Measurements from ENCODE around the gene CSAD. TPM values are rescaled to one million over a fixed set of nuclear protein-coding genes. Genes with fewer than 3 reads are reported as not detected.

CSAD gene
- total and polyA plus RNA-seq, 2 experiments from 2014 or later, result 8.6 to 14.2 TPM

DNA sequence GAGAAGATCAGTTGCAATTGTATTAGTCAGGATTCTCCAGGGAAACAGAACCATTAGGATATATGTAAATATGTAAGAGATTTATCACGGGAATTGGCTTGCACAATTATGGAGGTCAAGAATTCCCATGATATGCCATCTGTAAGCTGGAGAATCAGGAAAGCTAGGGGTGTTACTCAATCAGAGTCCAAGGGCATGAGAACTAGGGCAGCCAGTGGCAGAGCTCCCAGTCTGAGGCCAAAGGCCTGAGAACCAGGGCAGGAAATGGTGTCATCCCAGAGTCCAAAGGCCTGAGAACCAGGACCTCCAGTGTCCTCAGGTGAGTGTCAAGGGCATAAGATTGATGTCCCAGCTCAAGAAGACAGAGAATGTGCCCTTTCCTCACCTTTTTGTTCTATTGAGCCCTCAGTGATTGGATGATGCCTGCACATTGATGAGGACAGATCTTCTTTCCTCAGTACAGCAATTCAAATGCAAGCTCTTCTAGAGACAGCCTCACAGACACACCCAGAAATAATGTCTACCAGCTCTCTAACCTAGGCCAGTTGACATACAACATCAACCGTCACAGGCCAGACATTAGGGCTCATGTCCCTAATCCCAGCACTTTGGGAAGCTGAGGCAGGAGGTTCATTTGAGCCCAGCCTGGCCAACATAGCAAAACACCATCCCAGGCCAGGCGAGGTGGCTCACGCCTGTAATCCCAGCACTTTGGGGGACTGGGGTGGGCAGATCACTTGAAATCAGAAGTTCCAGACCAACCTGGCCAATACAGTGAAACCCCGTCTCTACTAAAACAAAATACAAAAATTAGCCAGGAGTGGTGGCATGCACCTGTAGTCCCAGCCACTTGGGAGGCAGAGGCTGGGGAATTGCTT lies 35.1 kb downstream of the CSAD start:
- Histone ChIP-seq H3K79me2 (ENCODE audit: insufficient read depth) (no peaks in the 10 kb centered on the region), H3K9me2 (ENCODE audit: insufficient read depth) (no peaks in the 10 kb centered on the region), H3K9ac (no peak overlapping the region), H3K4me3 (no peak overlapping the region), H3F3A (ENCODE audit: insufficient read depth) (peaks cover 9% of the 10 kb centered on the region), H3K36me3 (ENCODE audit: low read depth) (no peaks in the 10 kb centered on the region), H3K9me3 (ENCODE audit: low read depth) (no peaks in the 10 kb centered on the region), H3K4me2 (ENCODE audit: unreplicated experiment) (no peak overlapping the region), H3K4me1 (ENCODE audit: insufficient read depth) (peaks cover 3% of the 10 kb centered on the region; the same call in 1 of the 2 replicates), H4K20me1 (ENCODE audit: insufficient read depth) (no peaks in the 10 kb centered on the region), H3K27ac (no peak overlapping the region), H3K27me3 (replicated peaks; ENCODE audit: insufficient read depth) (no peaks in the 10 kb centered on the region), H2AFZ (no peak overlapping the region)
- in situ Hi-C loops (cut with MboI), result no loop called here
- DNase-seq, result peak; percentile 68
- TF ChIP-seq EZH2phosphoT487 (IDR thresholded peaks at IDR 0.05; ENCODE audit: insufficient read depth, low read depth), result no peak
- TF ChIP-seq EZH2 (IDR thresholded peaks at IDR 0.05; ENCODE audit: insufficient read depth, poor library complexity, severe bottlenecking), result no peak
- WGBS, 2 experiments (ENCODE audit: low coverage in 1 of 2, low lambda C conversion rate in 2 of 2, missing lambda C conversion rate in 2 of 2), result 76 to 80% methylated on average over 5 of the region's 5 CpGs

GRCh38 chr12:53143355-53143754 lies 37.4 kb downstream of the CSAD start:
- WGBS, 2 experiments (ENCODE audit: low coverage in 1 of 2, low lambda C conversion rate in 2 of 2, missing lambda C conversion rate in 2 of 2), result 76 to 78% methylated on average over 4 of the region's 4 CpGs
- in situ Hi-C loops (cut with MboI), result no loop called here

GRCh38 chr12:53133722-53134121 lies 47.0 kb downstream of the CSAD start:
- no peaks in the 10 kb centered on the region for H3K9me2 ChIP-seq (ENCODE audit: insufficient read depth)
- no peaks in the 10 kb centered on the region for H3K79me2 ChIP-seq (ENCODE audit: insufficient read depth)
- no peak overlapping the region for H2AFZ ChIP-seq
- no peaks in the 10 kb centered on the region for H4K20me1 ChIP-seq (ENCODE audit: insufficient read depth)
- H3F3A ChIP-seq (ENCODE audit: insufficient read depth), result no peaks in the 10 kb centered on the region
- H3K9me3 ChIP-seq (ENCODE audit: low read depth), result no peaks in the 10 kb centered on the region
- H3K27ac ChIP-seq, result no peak overlapping the region
- H3K27me3 ChIP-seq (replicated peaks; ENCODE audit: insufficient read depth), result no peaks in the 10 kb centered on the region
- in situ Hi-C loops (cut with MboI), result no loop called here
- 77 to 97% methylated on average over 3 of the region's 3 CpGs for WGBS, 2 experiments (ENCODE audit: low coverage in 1 of 2, low lambda C conversion rate in 2 of 2, missing lambda C conversion rate in 2 of 2)
- TF ChIP-seq EZH2phosphoT487 (IDR thresholded peaks at IDR 0.05; ENCODE audit: insufficient read depth, low read depth) (no peak), EZH2 (IDR thresholded peaks at IDR 0.05; ENCODE audit: insufficient read depth, poor library complexity, severe bottlenecking) (no peak)
- no peak for DNase-seq
- no peaks in the 10 kb centered on the region for H3K36me3 ChIP-seq (ENCODE audit: low read depth)
- H3K4me2 ChIP-seq (ENCODE audit: unreplicated experiment), result no peak overlapping the region
- H3K4me1 ChIP-seq (ENCODE audit: insufficient read depth), result no peaks in the 10 kb centered on the region
- H3K4me3 ChIP-seq, result no peak overlapping the region
- no peak overlapping the region for H3K9ac ChIP-seq

More at GRCh38 chr12:53143355-53143754, 37.4 kb downstream of the CSAD start:
- H3K9me3 ChIP-seq (ENCODE audit: low read depth), result no peaks in the 10 kb centered on the region
- no peaks in the 10 kb centered on the region for H3K9me2 ChIP-seq (ENCODE audit: insufficient read depth)
- no peak overlapping the region for H3K4me2 ChIP-seq (ENCODE audit: unreplicated experiment)
- H3K4me3 ChIP-seq, result no peak overlapping the region
- peaks cover 9% of the 10 kb centered on the region for H3F3A ChIP-seq (ENCODE audit: insufficient read depth)
- H3K4me1 ChIP-seq (ENCODE audit: insufficient read depth), result peaks cover 3% of the 10 kb centered on the region; the same call in 1 of the 2 replicates
- H3K79me2 ChIP-seq (ENCODE audit: insufficient read depth), result no peaks in the 10 kb centered on the region
- no peak overlapping the region for H2AFZ ChIP-seq
- TF ChIP-seq EZH2phosphoT487 (IDR thresholded peaks at IDR 0.05; ENCODE audit: insufficient read depth, low read depth), result no peak
- no peak for TF ChIP-seq EZH2 (IDR thresholded peaks at IDR 0.05; ENCODE audit: insufficient read depth, poor library complexity, severe bottlenecking)
- no peaks in the 10 kb centered on the region for H3K36me3 ChIP-seq (ENCODE audit: low read depth)
- no peaks in the 10 kb centered on the region for H3K27me3 ChIP-seq (replicated peaks; ENCODE audit: insufficient read depth)
- no peak overlapping the region for H3K9ac ChIP-seq
- no peak overlapping the region for H3K27ac ChIP-seq
- H4K20me1 ChIP-seq (ENCODE audit: insufficient read depth), result no peaks in the 10 kb centered on the region
- no peak for DNase-seq

GRCh38 chr12:53131844-53132243 lies 48.9 kb downstream of the CSAD start:
- H3K9ac ChIP-seq, result no peak overlapping the region
- no peak overlapping the region for H3K27ac ChIP-seq
- H3K36me3 ChIP-seq (ENCODE audit: low read depth), result no peaks in the 10 kb centered on the region
- no peaks in the 10 kb centered on the region for H3K9me3 ChIP-seq (ENCODE audit: low read depth)
- H3K4me2 ChIP-seq (ENCODE audit: unreplicated experiment), result no peak overlapping the region
- no peaks in the 10 kb centered on the region for H4K20me1 ChIP-seq (ENCODE audit: insufficient read depth)
- H3K4me1 ChIP-seq (ENCODE audit: insufficient read depth), result no peaks in the 10 kb centered on the region
- WGBS, 2 experiments (ENCODE audit: low coverage in 1 of 2, low lambda C conversion rate in 2 of 2, missing lambda C conversion rate in 2 of 2), result 46 to 75% methylated on average over 2 of the region's 2 CpGs
- H3K27me3 ChIP-seq (replicated peaks; ENCODE audit: insufficient read depth), result no peaks in the 10 kb centered on the region
- no peak overlapping the region for H2AFZ ChIP-seq
- in situ Hi-C loops (cut with MboI), result no loop called here
- H3K9me2 ChIP-seq (ENCODE audit: insufficient read depth), result no peaks in the 10 kb centered on the region
- H3K79me2 ChIP-seq (ENCODE audit: insufficient read depth), result no peaks in the 10 kb centered on the region
- no peak overlapping the region for H3K4me3 ChIP-seq
- TF ChIP-seq EZH2phosphoT487 (IDR thresholded peaks at IDR 0.05; ENCODE audit: insufficient read depth, low read depth) (no peak), EZH2 (IDR thresholded peaks at IDR 0.05; ENCODE audit: insufficient read depth, poor library complexity, severe bottlenecking) (no peak)
- H3F3A ChIP-seq (ENCODE audit: insufficient read depth), result no peaks in the 10 kb centered on the region
- DNase-seq, result no peak
